MM.1S (cell line): Measurements from ENCODE around the gene SMPDL3B.

Source experiments
- CTCF ChIP-seq: fragments of 300-600 bp; sonication (generic); IDR thresholded peaks from 2 replicates; pipeline ENCODE4 v1.5.1; 2016; ENCODE audit warnings: antibody characterized with exemption, low read length, mixed read lengths
- EZH2 ChIP-seq: fragments of 300-600 bp; sonication (generic); optimal IDR thresholded peaks from 2 replicates; pipeline ENCODE3; 2017; ENCODE audit warnings: low read depth, mild to moderate bottlenecking, antibody characterized with exemption, low read length, mixed read lengths

DNA sequence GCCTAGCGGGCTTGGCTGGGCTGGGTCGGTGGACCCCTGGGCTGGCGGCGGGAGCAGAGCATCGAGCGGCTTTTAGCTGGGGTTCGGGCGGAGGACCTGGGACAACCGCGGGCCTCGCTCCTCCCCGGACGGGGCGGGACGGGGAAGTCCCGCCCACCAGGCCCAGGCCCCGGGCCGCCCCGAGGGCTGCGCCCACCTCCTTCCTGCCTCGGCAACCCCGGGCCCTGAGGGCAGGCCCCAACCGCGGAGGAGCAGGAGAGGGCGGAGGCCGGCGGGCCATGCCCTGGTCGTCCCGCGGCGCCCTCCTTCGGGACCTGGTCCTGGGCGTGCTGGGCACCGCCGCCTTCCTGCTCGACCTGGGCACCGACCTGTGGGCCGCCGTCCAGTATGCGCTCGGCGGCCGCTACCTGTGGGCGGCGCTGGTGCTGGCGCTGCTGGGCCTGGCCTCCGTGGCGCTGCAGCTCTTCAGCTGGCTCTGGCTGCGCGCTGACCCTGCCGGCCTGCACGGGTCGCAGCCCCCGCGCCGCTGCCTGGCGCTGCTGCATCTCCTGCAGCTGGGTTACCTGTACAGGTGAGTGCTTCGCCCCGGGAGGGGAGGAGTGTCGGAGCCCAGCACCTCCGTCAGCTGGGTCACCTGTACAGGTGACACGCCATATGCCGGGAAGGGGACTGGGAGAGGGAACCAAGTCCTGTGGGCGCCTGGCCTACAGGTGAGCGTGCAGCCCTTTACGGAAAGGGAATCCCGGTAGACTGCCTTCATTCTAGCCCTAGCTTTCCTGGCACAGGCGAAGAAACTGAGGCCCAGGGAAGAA is 25.2 kb downstream of the SMPDL3B start, which contains the start of gene XKR8:
- TF ChIP-seq CTCF (peak; percentile 61), EZH2 (no peak)
